Nephron progenitor cell (in vitro differentiated cells): ENCODE data around the gene PSAPL1.

Experiments used
- DNase-seq: peaks from one replicate; pipeline ENCODE4 v3.0.0; 2021
- H3K27ac Mint-ChIP-seq: 2 replicates; pipeline ENCODE4 v1.8.0; 2021; ENCODE audit warnings: mild to moderate bottlenecking, moderate library complexity, mixed read lengths
- H3K27me3 Mint-ChIP-seq: 2 replicates; pipeline ENCODE4 v1.8.0; 2021; ENCODE audit warnings: mild to moderate bottlenecking, low read depth, mixed read lengths; ENCODE audit not compliant: poor library complexity
- H3K36me3 Mint-ChIP-seq: 2 replicates; pipeline ENCODE4 v1.8.0; 2021; ENCODE audit warnings: low read depth, mixed read lengths
- H3K4me1 Mint-ChIP-seq: 2 replicates; pipeline ENCODE4 v1.8.0; 2021; ENCODE audit warnings: mixed read lengths
- H3K4me3 Mint-ChIP-seq: 2 replicates; pipeline ENCODE4 v1.8.0; 2021; ENCODE audit warnings: mild to moderate bottlenecking, moderate library complexity, mixed read lengths
- H3K9me3 Mint-ChIP-seq: 2 replicates; pipeline ENCODE4 v1.8.0; 2021; ENCODE audit warnings: mild to moderate bottlenecking, moderate library complexity, mixed read lengths
- CTCF ChIP-seq: fragments of 200-600 bp; sonication (generic); IDR thresholded peaks from 2 replicates; pipeline ENCODE4 v1.5.0; 2021; ENCODE audit warnings: antibody characterized with exemption

PSAPL1 gene

GRCh38 chr4:7430368-7430964 is 4.3 kb downstream of the PSAPL1 start:
- H3K9me3 Mint-ChIP-seq: no peaks in the 10 kb centered on the region
- no peak for DNase-seq
- H3K27ac Mint-ChIP-seq: no peak overlapping the region

GRCh38 chr4:7429601-7430078 is 5.1 kb downstream of the PSAPL1 start:
- Mint-ChIP-seq H3K4me3 (no peak overlapping the region), H3K9me3 (no peaks in the 10 kb centered on the region), H3K36me3 (no peaks in the 10 kb centered on the region), H3K4me1 (peaks cover 57% of the 10 kb centered on the region), H3K27ac (no peak overlapping the region), H3K27me3 (peaks cover 12% of the 10 kb centered on the region)
- no peak for DNase-seq
- TF ChIP-seq CTCF: no peak

More at GRCh38 chr4:7430368-7430964, 4.3 kb downstream of the PSAPL1 start:
- Mint-ChIP-seq H3K4me3 (no peak overlapping the region), H3K27me3 (peaks cover 12% of the 10 kb centered on the region), H3K4me1 (peaks cover 58% of the 10 kb centered on the region), H3K36me3 (no peaks in the 10 kb centered on the region)
- TF ChIP-seq CTCF: no peak

GRCh38 chr4:7429069-7429416 is 5.7 kb downstream of the PSAPL1 start:
- no peak for TF ChIP-seq CTCF
- H3K27me3 Mint-ChIP-seq: peaks cover 12% of the 10 kb centered on the region

GRCh38 chr4:7428261-7429068 is 6.3 kb downstream of the PSAPL1 start:
- H3K4me3 Mint-ChIP-seq: no peak overlapping the region
- TF ChIP-seq CTCF: no peak
- peak; percentile 46 for DNase-seq
- peak overlapping the region; percentile 90 for H3K27ac Mint-ChIP-seq
- H3K36me3 Mint-ChIP-seq: no peaks in the 10 kb centered on the region
- peaks cover 8% of the 10 kb centered on the region for H3K27me3 Mint-ChIP-seq
- H3K9me3 Mint-ChIP-seq: no peaks in the 10 kb centered on the region
- peaks cover 57% of the 10 kb centered on the region for H3K4me1 Mint-ChIP-seq

More at GRCh38 chr4:7429069-7429416, 5.7 kb downstream of the PSAPL1 start:
- no peak overlapping the region for H3K4me3 Mint-ChIP-seq
- no peaks in the 10 kb centered on the region for H3K9me3 Mint-ChIP-seq
- no peak overlapping the region for H3K27ac Mint-ChIP-seq
- H3K36me3 Mint-ChIP-seq: no peaks in the 10 kb centered on the region
- H3K4me1 Mint-ChIP-seq: peaks cover 57% of the 10 kb centered on the region
- no peak for DNase-seq

GRCh38 chr4:7427831-7428260 is 6.9 kb downstream of the PSAPL1 start:
- peaks cover 60% of the 10 kb centered on the region for H3K4me1 Mint-ChIP-seq
- TF ChIP-seq CTCF: no peak
- H3K9me3 Mint-ChIP-seq: no peaks in the 10 kb centered on the region
- DNase-seq: no peak
- H3K36me3 Mint-ChIP-seq: no peaks in the 10 kb centered on the region
- H3K27ac Mint-ChIP-seq: no peak overlapping the region
- no peak overlapping the region for H3K4me3 Mint-ChIP-seq
- peaks cover 8% of the 10 kb centered on the region for H3K27me3 Mint-ChIP-seq
